Stimulated activated CD8-positive, alpha-beta memory T cell treated with anti-CD3 and anti-CD28 coated beads, Interleukin-7, amount 100 ng/mL, for 1 hour (primary cell): ENCODE data around the gene PREX1.

ENCODE experiments used
- DNase-seq, 2 donors: peaks; one replicate each; pipeline ENCODE4 v3.0.0-alpha.2; 2020; ENCODE audit warnings: low read depth in 2 of 2

Gene PREX1

GRCh38 chr20:48624315-48625020 is 203.3 kb downstream of the PREX1 start:
- no peak for DNase-seq

- no peak for DNase-seq
Measured at GRCh38 chr20:48623906-48624265, 203.9 kb downstream of the PREX1 start.

- no peak for DNase-seq
Measured at GRCh38 chr20:48623176-48623905, 204.5 kb downstream of the PREX1 start.

- DNase-seq = no peak
Measured at GRCh38 chr20:48622421-48622820, 205.4 kb downstream of the PREX1 start.

GRCh38 chr20:48621376-48622078 is 206.3 kb downstream of the PREX1 start:
- no peak for DNase-seq

- DNase-seq = peak; percentile 21 to 46
Measured at GRCh38 chr20:48620507-48621375, 207.1 kb downstream of the PREX1 start.

- no peak for DNase-seq
Measured at GRCh38 chr20:48620154-48620506, 207.7 kb downstream of the PREX1 start.

- no peak for DNase-seq
Measured at GRCh38 chr20:48619126-48620101, 208.4 kb downstream of the PREX1 start.

- no peak for DNase-seq
Measured at GRCh38 chr20:48618631-48619030, 209.2 kb downstream of the PREX1 start.

- no peak for DNase-seq
Measured at GRCh38 chr20:48618052-48618451, 209.7 kb downstream of the PREX1 start.

- DNase-seq = no peak
Measured at GRCh38 chr20:48617481-48617880, 210.3 kb downstream of the PREX1 start.

- no peak for DNase-seq
Measured at GRCh38 chr20:48616481-48616880, 211.3 kb downstream of the PREX1 start.

- DNase-seq = no peak
Measured at GRCh38 chr20:48615871-48616270, 211.9 kb downstream of the PREX1 start.

- no peak for DNase-seq
Measured at GRCh38 chr20:48614593-48615274, 213.1 kb downstream of the PREX1 start.

GRCh38 chr20:48613926-48614325 is 213.9 kb downstream of the PREX1 start:
- DNase-seq = no peak

GRCh38 chr20:48612335-48612734 is 215.5 kb downstream of the PREX1 start:
- no peak for DNase-seq

GRCh38 chr20:48610996-48611395 is 216.8 kb downstream of the PREX1 start:
- DNase-seq = no peak

GRCh38 chr20:48609491-48609978 is 218.3 kb downstream of the PREX1 start:
- no peak for DNase-seq

GRCh38 chr20:48608756-48609155 is 219.0 kb downstream of the PREX1 start:
- DNase-seq = no peak

GRCh38 chr20:48607544-48607865 is 220.3 kb downstream of the PREX1 start:
- no peak for DNase-seq
